Measurements from ENCODE around the gene HTRA1.

HTRA1 gene

DNA sequence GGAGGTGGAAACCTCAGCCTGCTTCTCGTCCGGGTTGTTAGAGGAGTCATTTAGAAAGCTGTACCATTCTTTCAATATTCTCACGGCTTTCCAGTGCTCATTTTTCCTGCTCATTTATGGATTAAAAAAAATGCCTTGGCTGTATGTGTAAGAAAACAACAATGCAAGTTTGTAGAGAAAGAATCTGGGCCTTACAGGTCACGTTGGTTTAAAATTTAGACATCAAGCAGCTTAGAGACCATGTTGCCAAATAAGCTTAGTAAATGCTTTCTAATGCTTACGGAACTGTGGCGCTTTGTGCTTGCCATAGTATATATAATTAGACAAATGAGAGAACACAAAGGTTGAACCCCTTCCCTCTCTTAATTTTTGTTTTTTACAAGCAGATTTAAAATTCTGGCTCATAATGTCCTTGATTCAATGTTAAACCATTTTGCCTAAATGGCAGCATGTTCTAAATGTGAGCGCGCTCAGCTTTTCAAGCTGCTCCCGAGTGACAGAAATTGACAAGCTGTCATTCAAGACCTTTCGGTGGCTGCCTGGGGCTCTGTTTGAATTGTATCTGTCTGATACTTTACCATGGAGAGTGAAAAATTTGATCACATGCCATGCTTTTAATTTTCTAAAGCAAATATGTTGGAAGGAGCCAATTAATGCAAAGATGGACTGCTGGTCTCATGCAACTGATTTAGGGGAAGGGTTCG is 5.8 kb upstream of the HTRA1 start:
- DNase-seq: no peak

- no peak for DNase-seq
Observed at GRCh38 chr10:122457934-122458333, 3.4 kb upstream of the HTRA1 start.

DNA sequence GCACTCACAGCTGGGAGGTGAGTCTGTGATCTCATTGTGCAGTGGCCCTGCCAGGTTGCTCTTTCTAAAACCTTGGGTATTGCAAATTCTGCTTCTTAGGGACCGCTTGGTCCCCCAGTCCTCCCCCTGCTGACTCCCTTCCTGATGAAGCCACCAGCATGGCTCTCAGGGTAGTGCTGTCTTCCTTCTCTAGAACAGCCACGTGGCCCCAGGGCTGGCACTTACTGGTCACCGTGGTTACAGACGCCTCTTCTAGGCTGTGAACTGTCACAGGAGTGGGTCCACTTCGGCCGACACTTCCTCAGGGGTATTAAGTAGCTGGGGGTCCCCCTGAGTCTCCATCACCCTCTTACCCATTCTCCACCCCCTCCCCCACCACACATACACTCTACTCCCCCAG is 2.7 kb upstream of the HTRA1 start:
- DNase-seq: no peak

GRCh38 chr10:122459561-122460273 is 1.6 kb upstream of the HTRA1 start:
- no peak for DNase-seq

DNA sequence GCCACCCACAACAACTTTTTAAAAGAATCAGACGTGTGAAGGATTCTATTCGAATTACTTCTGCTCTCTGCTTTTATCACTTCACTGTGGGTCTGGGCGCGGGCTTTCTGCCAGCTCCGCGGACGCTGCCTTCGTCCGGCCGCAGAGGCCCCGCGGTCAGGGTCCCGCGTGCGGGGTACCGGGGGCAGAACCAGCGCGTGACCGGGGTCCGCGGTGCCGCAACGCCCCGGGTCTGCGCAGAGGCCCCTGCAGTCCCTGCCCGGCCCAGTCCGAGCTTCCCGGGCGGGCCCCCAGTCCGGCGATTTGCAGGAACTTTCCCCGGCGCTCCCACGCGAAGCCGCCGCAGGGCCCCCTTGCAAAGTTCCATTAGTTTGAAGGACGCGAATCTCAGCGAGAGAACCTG is 461 bp upstream of the HTRA1 start:
- DNase-seq: no peak

- no peak for DNase-seq
Observed at GRCh38 chr10:122461729-122462532, 578 bp downstream of the HTRA1 start.

DNA sequence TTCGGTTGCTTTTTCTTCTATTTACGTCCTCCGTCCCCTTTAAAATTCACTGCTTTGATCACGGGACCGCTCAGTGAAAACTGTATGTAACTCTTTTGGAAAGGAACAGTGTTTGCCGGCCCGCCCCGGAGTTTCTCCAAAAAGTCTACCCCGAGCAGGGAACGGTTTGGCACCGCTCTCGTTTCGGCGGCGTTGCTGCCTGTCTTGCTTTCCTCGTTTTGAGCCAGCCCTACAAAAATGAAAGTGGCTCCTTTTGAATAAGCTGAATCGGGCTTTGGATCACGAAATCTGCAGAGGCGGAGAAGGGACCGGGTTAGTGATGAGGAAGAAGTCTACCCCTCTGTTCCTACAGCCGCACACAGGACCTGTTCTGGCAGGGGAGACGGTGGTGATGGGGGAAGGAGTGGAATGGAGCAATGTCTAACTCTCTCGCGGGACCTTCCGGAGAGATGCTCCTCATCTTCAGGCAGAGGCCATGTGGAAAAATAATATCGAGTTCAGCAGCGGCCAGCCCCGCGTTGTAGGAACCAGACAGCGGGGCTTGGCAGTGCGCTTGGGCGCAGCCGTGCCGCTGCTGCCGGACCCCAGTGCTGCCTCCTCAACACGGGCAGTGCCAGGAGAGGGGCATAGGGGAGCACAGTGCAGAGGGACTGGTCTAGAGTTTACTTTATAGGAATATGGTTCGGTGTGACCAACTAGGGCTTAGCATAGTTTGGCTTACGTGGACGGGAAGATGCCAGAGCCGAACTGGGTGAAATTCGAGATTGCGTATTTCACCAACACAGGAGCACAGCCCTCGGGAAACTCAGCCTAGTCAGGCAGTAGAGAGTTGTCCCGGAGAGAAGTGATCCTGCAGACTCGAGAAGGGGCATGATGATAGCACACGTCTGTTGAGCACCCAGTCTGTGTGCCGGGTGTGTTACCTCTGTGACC is 1.4 kb downstream of the HTRA1 start:
- no peak for DNase-seq

GRCh38 chr10:122463466-122464249 is 2.3 kb downstream of the HTRA1 start:
- peak in 1 of 2 experiments; percentile 24 for DNase-seq

DNA sequence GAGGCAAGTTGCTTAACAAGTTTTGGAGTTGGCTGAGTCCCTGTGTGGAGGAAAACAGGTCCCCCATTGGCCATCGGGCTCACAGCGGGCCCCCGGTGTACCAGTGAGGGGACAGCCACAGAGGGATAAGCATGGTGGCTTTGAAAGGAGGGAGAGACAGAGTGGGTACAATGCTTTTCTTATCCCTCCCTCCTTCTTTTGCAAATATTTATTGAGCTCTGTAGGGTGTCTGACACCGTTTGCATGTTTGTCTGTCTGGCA is 2.8 kb downstream of the HTRA1 start:
- DNase-seq: no peak

GRCh38 chr10:122464586-122464985 is 3.2 kb downstream of the HTRA1 start:
- peak in 1 of 2 experiments; percentile 38 for DNase-seq

DNA sequence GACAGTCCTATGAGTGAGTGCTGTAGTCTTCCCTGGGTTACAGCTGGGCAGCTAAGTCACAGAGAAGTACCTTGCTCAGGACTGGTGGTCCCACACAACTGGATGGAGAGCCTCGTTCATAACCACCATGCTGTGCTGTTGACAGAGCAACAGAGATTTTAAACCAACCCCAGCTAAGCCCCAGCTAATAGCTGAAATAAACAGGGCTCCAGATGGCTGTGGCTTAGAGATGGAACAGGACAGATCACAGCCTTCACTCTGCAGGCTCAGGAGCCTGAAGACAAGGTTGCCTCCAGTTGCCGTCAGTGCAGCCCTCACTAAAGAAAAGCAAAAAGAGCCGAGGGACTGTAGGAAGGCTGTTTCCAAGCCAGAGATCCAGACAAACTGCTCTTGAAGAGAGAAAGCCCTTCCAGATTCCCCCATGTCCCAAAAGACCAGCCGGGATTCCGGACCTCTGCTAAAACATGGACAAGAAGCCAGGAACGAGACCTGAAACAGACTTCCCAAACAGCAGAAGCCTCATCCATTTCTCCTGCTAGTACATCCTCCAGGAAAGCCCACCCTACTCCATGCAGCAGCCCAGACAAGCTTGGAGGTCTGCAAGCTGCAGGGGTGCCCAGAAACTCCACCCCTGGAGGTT is 4.2 kb downstream of the HTRA1 start:
- no peak for DNase-seq

GRCh38 chr10:122466951-122467381 is 5.6 kb downstream of the HTRA1 start:
- DNase-seq: no peak

DNA sequence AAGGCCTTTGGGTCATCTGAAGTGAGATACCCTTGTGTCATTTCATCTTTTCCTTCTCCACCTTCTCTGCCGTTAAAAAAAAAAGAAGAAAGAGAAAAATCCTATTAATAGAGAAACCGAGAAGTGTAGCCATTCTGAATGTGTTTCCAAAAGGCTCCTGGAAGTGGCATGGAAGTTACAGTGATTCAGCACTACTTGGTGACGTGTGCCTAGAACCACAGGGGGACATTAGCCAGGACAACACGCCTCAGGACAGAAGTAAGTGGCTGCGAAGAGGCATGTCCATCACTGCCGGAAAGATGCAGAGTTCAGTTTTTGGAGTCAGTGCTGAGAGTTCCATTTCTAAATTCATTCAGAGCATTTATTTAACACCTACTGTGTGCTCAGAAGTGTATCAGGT is 6.3 kb downstream of the HTRA1 start:
- DNase-seq: no peak

- no peak for DNase-seq
Observed at GRCh38 chr10:122468307-122468925, 7.1 kb downstream of the HTRA1 start.

- DNase-seq: peak; percentile 22 to 60
Observed at GRCh38 chr10:122468926-122469781, 7.8 kb downstream of the HTRA1 start.

DNA sequence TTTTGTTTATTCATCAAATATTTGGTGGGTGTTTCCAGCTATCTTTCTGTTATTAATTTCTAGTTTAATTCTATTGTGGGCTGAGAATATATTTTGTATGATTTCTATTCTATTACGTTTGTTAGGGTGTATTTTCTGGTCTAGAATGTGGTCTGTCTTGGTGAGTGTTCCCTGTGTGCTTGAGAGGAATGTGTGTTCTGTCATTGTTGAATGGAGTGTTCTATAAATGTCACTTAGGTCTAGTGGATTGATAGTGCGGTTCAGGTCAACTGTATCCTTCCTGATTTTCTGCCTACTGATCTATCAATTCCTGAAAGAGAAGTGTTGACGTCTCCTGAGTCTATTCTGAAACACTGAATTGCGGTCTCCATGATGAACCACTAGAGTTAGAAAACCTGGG is 8.5 kb downstream of the HTRA1 start:
- DNase-seq: no peak

DNA sequence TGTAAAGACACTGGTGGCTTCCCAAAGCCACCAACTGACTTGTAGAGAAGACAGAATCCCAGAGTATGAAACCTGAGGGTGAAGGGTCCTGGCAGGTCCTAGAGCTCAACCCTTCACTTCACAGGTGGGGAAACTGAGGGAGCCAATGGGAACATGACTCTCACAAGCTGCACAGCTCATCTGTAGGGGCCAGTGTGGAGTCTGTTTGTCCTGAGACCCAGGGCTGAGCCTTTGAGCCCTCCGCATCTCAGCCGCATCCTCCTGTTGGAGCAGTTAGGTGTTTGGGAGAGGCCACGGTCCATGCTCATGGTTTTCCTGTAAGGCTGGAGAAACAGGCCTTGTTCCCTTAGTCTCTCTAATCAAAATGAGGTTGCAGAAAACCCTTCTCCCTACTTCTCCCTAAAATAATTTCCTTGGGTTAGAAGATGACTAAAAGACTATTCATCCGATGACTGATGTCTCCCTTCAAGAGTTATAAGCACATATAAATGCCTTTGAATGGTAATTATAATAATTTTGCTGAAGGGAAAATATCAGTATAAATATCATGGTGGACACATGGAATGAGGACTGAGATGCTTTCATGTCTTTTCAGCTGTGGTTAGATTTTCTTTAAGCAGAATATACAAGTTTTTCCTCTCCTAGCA is 10.3 kb downstream of the HTRA1 start:
- DNase-seq: no peak

- no peak for DNase-seq
Observed at GRCh38 chr10:122473116-122473515, 11.8 kb downstream of the HTRA1 start.

DNA sequence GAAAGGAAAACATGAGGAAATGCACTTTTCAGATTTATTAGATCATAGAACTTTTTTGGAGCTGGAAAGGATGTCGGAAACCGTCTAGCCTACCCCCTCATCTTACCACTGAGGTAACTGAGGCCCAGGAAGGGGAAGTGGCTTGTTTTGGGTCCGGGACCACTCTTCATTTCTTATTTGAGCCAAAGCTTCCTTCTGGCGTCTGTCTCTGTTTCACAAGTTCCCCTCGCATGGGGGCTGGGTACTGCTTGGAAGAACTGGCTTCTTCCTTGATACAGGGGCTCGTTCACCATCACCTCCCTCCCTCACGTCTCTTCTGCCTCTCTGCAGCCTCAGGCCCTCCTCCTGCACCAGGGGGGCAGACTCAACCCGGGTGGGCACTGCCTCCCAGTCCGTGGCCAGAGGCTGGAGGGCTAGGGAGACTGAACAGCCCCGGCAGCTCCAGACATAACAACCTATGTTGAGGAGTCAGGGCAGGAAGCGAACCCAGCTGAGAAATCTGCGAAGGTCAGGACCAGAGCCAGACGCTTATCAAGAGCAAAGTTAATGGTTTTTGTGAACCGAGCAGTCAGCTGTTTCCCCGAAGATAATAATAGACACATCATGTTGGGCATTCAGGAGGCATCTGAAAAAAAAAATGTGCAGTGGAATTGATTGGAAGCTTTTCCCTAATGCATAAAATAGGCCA is 12.9 kb downstream of the HTRA1 start:
- no peak for DNase-seq

Measured in NCI-H446 (cell line).